HCT116 (cell line): ENCODE data around the gene DCP1A.

Source experiments
- EGR1 ChIP-seq: IDR thresholded peaks from 2 replicates; pipeline ENCODE4 v1.6.1; 2012; ENCODE audit warnings: low read depth
- POLR2AphosphoS5 ChIP-seq: IDR thresholded peaks from 2 replicates; pipeline ENCODE4 v1.6.1; 2011; ENCODE audit warnings: mild to moderate bottlenecking, low read depth, low read length, moderate library complexity
- SRF ChIP-seq: IDR thresholded peaks from 2 replicates; pipeline ENCODE4 v1.6.1; 2012; ENCODE audit warnings: low read depth

DNA sequence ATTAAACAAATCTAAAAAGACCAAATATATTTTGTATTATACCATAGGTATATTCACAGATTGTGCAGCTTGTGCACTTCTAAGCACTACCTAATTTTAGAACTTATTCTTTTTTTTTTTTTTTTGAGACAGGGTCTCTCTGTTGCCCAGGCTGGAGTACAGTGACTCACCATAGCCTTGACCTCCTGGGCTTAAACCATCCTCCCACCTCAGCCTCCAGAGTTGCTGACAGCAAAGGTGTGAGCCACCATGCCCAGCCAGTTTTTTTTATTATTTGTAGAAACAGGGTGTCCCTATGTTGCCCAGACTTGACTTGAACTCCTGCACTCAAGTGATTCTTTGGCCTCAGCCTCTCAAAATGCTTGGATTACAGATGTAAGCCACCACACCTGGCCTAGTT lies 79.6 kb downstream of the DCP1A start:
- TF ChIP-seq POLR2AphosphoS5, result no peak
- no peak for TF ChIP-seq EGR1
- TF ChIP-seq SRF, result no peak
